ENCODE measurements around the gene CADPS2.

The CADPS2 gene

GRCh38 chr7:122379491-122379890 lies 506.8 kb downstream of the CADPS2 start:
- no peak for ATAC-seq
- TF ChIP-seq OSR1 (CRISPR knock-in tag; IDR thresholded peaks at IDR 0.05) (no peak), GLIS3 (CRISPR knock-in tag; IDR thresholded peaks at IDR 0.05) (no peak), TSHZ2 (CRISPR knock-in tag; IDR thresholded peaks at IDR 0.05) (no peak), POU6F1 (CRISPR knock-in tag; IDR thresholded peaks at IDR 0.05; ENCODE audit: borderline replicate concordance, low read depth) (no peak), BACH2 (CRISPR knock-in tag; IDR thresholded peaks at IDR 0.05; ENCODE audit: borderline replicate concordance) (no peak), CSDC2 (CRISPR knock-in tag; IDR thresholded peaks at IDR 0.05) (no peak), ISL1 (CRISPR knock-in tag; IDR thresholded peaks at IDR 0.05) (no peak), SNAI2 (CRISPR knock-in tag; IDR thresholded peaks at IDR 0.05) (no peak), ZNF70 (CRISPR knock-in tag; IDR thresholded peaks at IDR 0.05) (no peak), ZC3H10 (CRISPR knock-in tag; IDR thresholded peaks at IDR 0.05) (no peak), ARNTL (CRISPR knock-in tag; IDR thresholded peaks at IDR 0.05; ENCODE audit: borderline replicate concordance, low read depth) (no peak), ZFP3 (CRISPR knock-in tag; IDR thresholded peaks at IDR 0.05) (no peak), TCF4 (CRISPR knock-in tag; IDR thresholded peaks at IDR 0.05; ENCODE audit: borderline replicate concordance) (no peak), ESRRG (CRISPR knock-in tag; IDR thresholded peaks at IDR 0.05) (no peak)
- TF ChIP-seq, protein P1, sequence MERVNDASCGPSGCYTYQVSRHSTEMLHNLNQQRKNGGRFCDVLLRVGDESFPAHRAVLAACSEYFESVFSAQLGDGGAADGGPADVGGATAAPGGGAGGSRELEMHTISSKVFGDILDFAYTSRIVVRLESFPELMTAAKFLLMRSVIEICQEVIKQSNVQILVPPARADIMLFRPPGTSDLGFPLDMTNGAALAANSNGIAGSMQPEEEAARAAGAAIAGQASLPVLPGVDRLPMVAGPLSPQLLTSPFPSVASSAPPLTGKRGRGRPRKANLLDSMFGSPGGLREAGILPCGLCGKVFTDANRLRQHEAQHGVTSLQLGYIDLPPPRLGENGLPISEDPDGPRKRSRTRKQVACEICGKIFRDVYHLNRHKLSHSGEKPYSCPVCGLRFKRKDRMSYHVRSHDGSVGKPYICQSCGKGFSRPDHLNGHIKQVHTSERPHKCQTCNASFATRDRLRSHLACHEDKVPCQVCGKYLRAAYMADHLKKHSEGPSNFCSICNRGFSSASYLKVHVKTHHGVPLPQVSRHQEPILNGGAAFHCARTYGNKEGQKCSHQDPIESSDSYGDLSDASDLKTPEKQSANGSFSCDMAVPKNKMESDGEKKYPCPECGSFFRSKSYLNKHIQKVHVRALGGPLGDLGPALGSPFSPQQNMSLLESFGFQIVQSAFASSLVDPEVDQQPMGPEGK (CRISPR knock-in tag; IDR thresholded peaks at IDR 0.05; ENCODE audit: borderline replicate concordance), result no peak
- TF ChIP-seq, protein P2, sequence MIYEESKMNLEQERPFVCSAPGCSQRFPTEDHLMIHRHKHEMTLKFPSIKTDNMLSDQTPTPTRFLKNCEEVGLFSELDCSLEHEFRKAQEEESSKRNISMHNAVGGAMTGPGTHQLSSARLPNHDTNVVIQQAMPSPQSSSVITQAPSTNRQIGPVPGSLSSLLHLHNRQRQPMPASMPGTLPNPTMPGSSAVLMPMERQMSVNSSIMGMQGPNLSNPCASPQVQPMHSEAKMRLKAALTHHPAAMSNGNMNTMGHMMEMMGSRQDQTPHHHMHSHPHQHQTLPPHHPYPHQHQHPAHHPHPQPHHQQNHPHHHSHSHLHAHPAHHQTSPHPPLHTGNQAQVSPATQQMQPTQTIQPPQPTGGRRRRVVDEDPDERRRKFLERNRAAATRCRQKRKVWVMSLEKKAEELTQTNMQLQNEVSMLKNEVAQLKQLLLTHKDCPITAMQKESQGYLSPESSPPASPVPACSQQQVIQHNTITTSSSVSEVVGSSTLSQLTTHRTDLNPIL (CRISPR knock-in tag; IDR thresholded peaks at IDR 0.05; ENCODE audit: low read depth), result no peak
- TF ChIP-seq, protein P3, sequence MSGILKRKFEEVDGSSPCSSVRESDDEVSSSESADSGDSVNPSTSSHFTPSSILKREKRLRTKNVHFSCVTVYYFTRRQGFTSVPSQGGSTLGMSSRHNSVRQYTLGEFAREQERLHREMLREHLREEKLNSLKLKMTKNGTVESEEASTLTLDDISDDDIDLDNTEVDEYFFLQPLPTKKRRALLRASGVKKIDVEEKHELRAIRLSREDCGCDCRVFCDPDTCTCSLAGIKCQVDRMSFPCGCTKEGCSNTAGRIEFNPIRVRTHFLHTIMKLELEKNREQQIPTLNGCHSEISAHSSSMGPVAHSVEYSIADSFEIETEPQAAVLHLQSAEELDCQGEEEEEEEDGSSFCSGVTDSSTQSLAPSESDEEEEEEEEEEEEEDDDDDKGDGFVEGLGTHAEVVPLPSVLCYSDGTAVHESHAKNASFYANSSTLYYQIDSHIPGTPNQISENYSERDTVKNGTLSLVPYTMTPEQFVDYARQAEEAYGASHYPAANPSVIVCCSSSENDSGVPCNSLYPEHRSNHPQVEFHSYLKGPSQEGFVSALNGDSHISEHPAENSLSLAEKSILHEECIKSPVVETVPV (CRISPR knock-in tag; IDR thresholded peaks at IDR 0.05), result no peak

GRCh38 chr7:122369756-122370155 lies 516.5 kb downstream of the CADPS2 start:
- ATAC-seq, result no peak
- no peak for TF ChIP-seq ZNF565 (CRISPR knock-in tag; conservative IDR thresholded peaks at IDR 0.05; ENCODE audit: low read depth)
- no peak for TF ChIP-seq RARB (CRISPR knock-in tag; IDR thresholded peaks at IDR 0.05)
- no peak for TF ChIP-seq POU6F1 (CRISPR knock-in tag; IDR thresholded peaks at IDR 0.05; ENCODE audit: borderline replicate concordance, low read depth)
- no peak for TF ChIP-seq OSR1 (CRISPR knock-in tag; IDR thresholded peaks at IDR 0.05)
- no peak for TF ChIP-seq ZFP30 (CRISPR knock-in tag; IDR thresholded peaks at IDR 0.05)
- TF ChIP-seq GLIS3 (CRISPR knock-in tag; IDR thresholded peaks at IDR 0.05), result no peak
- TF ChIP-seq, protein P3 (CRISPR knock-in tag; IDR thresholded peaks at IDR 0.05), result no peak
- no peak for TF ChIP-seq ZC3H10 (CRISPR knock-in tag; IDR thresholded peaks at IDR 0.05)
- TF ChIP-seq TSHZ2 (CRISPR knock-in tag; IDR thresholded peaks at IDR 0.05), result no peak
- no peak for TF ChIP-seq ZFP3 (CRISPR knock-in tag; IDR thresholded peaks at IDR 0.05)

Data from SK-N-SH treated with all-trans-retinoic acid at 6 μM for 48 hours (cell line).